GM12892 (cell line): ENCODE measurements around the gene ULBP3.
"Not testable (repeated sequence)": the region's sequence is repeated elsewhere in the genome, so short reads cannot be mapped to it uniquely, and the experiment has no call there.

Experiments used
- POLR2A ChIP-seq: IDR thresholded peaks from 2 replicates; pipeline ENCODE4 v1.6.1; 2011; ENCODE audit warnings: low read depth, low read length, control low read depth
- POLR2AphosphoS5 ChIP-seq: IDR thresholded peaks from 2 replicates; pipeline ENCODE4 v1.6.1; 2011; ENCODE audit warnings: low read depth, low read length, control low read depth

GRCh38 chr6:150021870-150022269, 47.1 kb downstream of the ULBP3 start:
- TF ChIP-seq POLR2A, POLR2AphosphoS5: not testable (repeated sequence)
